Measurements from ENCODE around the gene MLPH.

Gene MLPH

DNA sequence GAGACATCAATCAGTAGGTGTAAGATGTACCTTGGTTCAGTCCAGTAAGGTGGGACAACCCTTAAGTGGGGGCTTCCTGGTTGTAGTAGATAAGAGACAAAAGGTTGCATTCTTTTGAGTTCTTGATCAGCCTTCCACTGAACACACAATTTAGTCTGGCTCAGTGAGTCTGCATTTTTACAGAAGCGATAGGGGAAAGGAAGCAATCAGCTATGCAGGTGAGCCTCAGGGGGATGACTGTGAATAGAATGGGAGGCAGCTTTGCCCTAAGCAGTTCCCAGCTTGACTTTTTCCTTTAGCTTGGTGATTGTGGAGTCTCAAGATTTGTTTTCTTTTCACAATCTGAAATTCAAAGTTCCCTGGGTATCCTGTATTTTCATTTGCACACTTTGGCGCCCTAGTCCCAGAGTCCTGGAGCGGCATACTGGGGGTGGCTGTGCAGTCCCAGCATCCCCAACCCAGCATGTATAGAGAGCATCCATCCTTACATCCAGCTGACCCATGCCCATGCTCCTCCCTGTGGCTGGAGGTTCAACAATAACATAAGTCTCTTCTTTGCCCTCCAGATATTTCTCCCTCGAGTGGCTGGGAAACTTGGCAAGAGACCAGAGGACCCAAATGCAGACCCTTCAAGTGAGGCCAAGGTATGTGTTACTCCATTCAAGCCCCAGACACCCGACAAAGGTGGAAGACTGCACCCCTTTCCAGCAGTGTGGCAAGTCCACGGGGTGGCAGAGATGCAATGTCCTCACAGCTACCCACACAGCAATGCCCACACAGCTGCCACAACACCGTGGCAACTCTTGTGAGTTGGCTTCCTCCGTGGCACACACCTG lies 59.2 kb downstream of the MLPH start:
- DNase-seq (ENCODE audit: low read depth in 2 of 2), result no peak

GRCh38 chr2:237546876-237547395 lies 59.9 kb downstream of the MLPH start:
- no peak for DNase-seq (ENCODE audit: low read depth in 2 of 2)

DNA sequence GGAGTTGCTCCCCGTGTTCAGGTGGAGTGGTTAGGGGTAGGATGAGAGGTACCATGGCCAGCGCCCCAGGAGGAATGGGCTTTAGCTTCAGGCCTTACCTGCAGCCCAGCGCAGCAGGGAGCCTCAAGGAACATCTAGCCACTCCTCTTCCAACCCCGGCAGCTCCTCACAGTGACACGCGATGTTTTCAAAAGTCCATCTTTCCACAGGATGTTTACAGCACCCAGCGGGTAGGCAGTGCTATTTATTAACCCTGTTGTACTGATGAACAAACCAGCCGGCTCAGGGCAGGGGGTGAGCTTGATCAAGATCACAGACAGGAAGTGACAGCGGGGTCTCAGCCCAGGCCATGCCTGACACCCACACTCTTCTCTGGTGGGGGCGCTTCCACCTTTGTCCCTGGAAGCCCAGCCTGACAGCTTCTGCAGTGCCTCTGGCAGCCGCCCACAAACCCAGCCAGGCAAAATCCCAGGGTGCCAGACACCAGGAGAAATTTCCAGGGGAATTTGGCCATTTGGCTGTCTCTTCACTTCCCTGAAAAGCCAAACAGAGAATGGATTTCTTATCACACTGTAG lies 60.9 kb downstream of the MLPH start:
- DNase-seq (ENCODE audit: low read depth in 2 of 2), result no peak

DNA sequence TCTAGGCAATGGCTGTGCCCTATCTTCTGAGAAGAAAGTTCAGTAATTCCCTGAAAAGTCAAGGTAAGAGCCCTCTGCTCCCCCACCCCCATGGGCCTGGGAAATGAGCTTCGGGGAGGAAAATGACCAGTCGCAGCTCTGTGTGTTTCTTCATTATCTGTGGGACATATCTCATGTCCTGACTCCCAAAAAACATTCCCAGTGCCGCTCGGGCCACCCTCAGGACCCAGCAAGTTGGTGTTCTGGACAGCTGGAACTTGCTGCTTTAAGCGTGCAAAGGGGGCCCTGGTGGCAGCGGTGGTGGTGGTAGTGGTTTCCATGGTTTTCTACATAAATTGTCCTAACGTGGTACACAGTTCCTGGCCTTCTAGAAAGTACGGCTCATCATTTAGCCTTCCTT lies 62.2 kb downstream of the MLPH start:
- no peak for DNase-seq (ENCODE audit: low read depth in 2 of 2)

DNA sequence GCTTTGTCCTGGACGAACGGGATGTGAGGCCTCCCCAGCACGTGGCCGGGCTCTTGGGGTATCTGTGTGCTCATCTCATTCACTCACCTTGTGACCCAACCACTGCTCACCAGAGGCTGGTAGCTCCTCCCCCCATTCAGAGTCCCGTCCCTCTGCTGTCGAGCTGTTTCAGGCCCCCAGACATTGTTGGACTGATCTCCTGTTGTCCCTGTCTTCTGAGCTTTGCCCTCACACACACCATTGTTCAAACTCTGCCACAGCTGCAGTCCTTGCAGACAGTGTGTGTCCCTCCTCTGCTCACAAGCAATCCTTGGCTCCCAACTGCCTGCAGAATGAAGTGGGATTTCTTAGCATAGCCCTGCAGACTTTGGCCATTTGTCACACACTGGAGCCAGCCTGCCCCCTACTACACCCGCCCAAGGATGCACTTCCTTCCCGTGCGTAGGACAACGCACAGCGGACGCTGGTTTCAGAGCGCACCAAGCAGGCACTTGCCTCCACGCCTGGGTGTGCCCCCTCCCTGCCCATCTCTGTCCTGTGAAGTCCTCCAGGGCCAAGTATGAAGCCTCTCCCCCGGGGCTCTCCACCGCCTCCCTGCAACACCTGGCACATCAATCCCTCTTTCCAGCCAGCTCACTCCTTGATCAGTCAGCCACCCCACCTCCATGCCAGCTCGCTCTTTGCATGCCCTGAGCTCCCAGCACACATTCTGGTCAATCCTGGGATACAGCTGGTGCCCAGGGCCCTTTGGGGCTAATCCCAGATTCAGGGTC lies 62.8 kb downstream of the MLPH start:
- no peak for DNase-seq (ENCODE audit: low read depth in 2 of 2)

DNA sequence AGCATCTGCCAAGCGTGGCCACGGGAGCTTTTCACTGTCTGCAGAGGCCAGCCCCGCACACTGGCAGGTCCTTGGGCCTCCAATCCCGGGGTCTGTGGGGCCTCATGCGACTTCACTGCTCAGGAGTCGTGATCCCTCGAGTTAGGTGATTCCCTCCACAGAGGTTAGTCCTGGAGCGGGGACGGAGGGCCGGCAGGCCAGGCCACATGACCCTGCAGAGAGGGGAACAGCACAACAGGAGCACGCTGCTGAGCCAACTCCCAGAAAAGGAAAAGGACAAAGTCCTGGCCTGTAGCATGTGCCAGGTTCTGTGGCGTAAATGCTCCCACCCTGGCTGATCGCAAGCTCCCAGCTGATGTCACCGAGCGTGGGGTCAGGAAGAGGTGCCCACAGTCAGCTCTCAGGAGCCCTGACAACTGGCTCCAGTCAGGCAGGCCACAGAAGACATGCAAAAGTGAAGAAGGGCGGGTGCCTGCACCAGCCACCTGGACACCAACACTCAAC lies 64.1 kb downstream of the MLPH start:
- no peak for DNase-seq (ENCODE audit: low read depth in 2 of 2)

GRCh38 chr2:237552908-237553307 lies 65.9 kb downstream of the MLPH start:
- no peak for DNase-seq (ENCODE audit: low read depth in 2 of 2)

DNA sequence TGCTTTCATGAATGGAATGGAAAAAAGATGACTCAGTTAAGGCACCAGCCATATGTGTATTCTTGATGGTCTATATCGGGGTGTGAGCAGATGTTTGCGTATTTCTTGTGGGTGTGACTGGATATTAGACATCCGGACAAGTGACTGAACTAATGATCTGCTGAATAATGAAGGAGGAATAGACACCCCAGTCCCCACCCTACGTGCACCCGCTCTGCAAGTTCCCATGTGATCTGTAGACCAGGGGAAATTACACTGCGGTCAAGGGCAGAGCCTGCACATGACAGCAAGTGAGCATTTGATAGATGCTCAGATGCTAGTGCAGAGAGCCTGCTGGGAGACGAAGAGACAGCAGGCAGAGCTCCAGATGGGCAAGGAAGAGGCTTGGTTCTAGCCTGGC lies 66.9 kb downstream of the MLPH start:
- DNase-seq (ENCODE audit: low read depth in 2 of 2), result no peak

DNA sequence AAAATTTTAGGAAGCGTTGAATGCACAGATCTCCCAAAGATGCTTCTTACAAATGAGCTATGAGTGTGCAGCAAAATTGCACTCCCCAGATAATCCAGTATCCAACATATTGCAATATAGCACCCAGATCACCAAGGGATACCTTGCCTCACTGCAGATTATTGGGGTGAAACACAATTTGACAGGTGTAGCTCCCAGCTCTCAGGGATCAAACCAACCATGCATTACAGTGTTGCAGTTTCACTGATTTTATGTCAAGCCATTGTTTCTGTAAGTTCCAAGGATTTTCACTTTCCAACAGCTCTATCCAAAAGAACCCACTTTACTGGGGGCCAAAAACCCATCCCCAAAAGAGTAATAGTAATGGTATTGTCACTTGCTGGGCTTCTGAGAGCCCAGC lies 68.5 kb downstream of the MLPH start:
- DNase-seq (ENCODE audit: low read depth in 2 of 2), result no peak

DNA sequence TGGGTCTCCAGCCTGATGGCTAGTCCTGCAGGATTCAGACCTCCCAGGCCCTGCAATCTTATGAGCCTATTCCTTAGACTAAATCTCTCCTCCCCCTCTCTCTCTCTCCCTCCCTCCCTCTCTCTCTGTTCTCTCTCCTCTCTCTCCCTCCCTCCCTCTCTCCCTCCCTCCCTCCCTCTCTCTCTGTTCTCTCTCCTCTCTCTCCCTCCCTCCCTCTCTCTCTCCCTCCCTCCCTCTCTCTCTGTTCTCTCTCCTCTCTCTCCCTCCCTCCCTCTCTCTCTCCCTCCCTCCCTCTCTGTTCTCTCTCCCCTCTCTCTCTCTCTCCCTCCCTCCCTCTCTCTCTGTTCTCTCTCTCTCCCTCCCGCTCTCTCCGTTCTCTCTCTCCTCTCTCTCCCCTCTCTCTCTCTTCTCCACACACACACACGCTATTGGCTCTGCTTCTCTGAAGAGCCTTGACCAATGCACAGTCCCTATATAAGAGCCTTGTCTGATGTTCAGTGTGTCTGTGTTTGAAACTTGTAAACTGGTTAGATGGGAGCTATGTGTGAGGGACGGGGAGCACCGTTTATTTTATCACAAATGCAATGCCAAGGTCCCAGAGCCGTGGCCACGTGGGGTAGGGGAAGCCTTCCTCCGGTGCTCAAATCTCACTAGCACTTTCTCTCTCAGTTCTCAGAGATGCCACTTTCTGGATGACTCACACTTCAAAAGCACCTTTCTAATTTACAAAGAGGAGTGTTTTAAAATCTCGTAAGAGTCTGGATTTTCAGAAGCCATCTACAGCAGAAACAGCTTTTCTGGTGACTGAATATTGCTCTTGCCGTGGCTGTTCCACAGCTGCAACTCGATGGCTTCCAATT lies 70.0 kb downstream of the MLPH start:
- no peak for DNase-seq (ENCODE audit: low read depth in 2 of 2)

DNA sequence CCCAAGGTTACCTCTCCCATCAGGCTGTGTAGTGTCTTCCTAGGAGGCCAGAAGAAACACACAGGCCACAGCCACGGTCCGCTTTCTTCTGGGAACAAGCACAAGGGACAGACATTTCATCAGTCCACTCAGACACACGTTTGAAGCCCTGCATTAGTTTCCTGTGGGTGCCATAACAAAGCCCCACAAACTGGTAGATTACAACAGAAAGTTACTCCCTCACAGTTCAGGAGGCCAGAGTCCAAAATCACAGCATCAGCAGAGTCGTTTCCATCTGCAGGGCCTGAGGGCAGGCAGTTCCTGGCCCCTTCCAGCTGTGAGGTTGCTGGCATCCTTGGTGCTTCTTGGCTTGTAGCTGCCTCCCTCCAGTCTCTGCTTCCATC lies 70.6 kb downstream of the MLPH start:
- DNase-seq (ENCODE audit: low read depth in 2 of 2), result no peak

GRCh38 chr2:237558961-237559641 lies 72.0 kb downstream of the MLPH start:
- no peak for DNase-seq (ENCODE audit: low read depth in 2 of 2)

DNA sequence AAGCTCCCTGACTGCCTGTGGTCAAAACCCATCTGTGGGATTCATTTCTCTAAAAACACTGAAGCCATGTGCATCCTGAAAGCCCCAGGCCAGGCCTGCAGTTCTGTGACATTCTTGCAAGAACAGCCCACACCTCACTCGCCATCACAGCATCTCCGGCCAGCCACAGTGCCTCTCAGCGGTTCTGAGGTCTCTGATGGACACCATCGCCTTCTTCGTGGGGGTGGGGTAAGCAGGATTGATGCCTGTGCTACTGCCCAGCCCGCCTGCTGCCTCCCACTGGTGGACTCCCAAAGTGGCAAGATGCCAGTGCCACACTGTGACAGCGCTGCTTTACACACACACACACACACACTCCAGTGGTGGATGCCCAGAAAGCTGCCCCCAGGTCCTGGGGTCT lies 74.2 kb downstream of the MLPH start:
- no peak for DNase-seq (ENCODE audit: low read depth in 2 of 2)

GRCh38 chr2:237563816-237564215 lies 76.8 kb downstream of the MLPH start:
- no peak for DNase-seq (ENCODE audit: low read depth in 2 of 2)

- no peak for DNase-seq (ENCODE audit: low read depth in 2 of 2)
Measured at GRCh38 chr2:237564526-237565131, 77.6 kb downstream of the MLPH start.

- DNase-seq (ENCODE audit: low read depth in 2 of 2), result no peak
Measured at GRCh38 chr2:237565974-237566373, 78.9 kb downstream of the MLPH start.

DNA sequence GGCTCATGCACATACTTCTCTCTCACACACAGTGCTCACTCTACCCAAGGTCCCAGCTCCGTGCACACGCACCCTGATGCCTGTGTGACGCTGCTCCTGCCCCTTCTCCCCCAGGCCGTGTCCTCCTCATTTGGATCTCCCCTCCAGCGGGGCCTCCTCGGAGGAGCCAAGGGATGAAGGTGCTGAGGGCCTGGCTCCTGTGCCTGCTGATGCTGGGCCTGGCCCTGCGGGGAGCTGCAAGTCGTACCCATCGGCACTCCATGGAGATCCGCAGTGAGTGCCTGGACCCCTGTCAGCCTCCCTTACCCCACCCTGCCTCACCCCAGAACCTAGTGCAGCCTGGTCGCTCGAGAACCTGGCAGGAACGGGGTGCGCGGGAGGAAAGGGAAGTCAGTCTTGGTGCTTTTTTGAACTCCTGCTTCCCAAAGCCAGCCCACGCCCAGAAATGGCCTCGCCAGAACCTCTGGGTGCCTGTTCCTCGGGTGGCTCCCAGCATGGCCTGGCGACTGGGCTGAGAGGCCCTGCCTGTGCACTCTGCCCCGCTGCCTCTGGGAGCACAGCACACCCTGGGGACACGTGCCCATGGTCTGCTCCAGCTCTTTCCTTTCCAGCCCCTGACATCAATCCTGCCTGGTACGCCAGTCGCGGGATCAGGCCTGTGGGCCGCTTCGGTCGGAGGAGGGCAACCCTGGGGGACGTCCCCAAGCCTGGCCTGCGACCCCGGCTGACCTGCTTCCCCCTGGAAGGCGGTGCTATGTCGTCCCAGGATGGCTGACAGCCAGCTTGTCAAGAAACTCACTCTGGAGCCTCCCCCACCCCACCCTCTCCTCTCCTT lies 79.6 kb downstream of the MLPH start, which contains the start of gene PRLH:
PRLH (plus strand) TSS at position 174 of the 835 bp plus-strand sequence; CDS start at position 174, 0 bp downstream.
- no peak for DNase-seq (ENCODE audit: low read depth in 2 of 2)

- DNase-seq (ENCODE audit: low read depth in 2 of 2), result no peak
Measured at GRCh38 chr2:237567276-237568029, 80.4 kb downstream of the MLPH start.
